NCI-H1105 (cell line): ENCODE measurements around the gene TTLL12.

ENCODE experiments used
- DNase-seq: peaks from one replicate; lab custom pipeline; 2025; lab: John Stamatoyannopoulos, UW

TTLL12 gene

DNA sequence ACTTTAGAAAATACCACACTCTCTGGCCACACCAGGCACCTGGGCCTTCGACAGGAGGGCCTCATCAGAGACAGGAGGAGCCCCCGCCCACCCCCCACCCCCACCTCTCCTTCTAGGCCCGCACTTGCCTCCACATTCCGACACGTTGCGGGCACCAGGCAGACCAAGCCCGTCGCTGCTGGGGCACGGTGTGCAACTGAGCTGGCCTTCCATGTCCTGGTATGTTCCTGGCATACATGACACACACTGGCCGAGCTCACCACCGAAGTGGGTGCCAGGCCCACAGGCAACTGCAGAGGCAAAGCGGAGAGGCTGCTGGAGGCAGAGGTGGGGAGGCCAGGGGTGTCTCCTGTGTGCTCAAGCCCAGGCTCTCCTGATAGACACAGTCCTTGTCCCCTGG is 27.0 kb upstream of the TTLL12 start:
- no peak for DNase-seq

- no peak for DNase-seq
These were observed 26.1 kb upstream of the TTLL12 start for GRCh38 chr22:43213051-43213450.

DNA sequence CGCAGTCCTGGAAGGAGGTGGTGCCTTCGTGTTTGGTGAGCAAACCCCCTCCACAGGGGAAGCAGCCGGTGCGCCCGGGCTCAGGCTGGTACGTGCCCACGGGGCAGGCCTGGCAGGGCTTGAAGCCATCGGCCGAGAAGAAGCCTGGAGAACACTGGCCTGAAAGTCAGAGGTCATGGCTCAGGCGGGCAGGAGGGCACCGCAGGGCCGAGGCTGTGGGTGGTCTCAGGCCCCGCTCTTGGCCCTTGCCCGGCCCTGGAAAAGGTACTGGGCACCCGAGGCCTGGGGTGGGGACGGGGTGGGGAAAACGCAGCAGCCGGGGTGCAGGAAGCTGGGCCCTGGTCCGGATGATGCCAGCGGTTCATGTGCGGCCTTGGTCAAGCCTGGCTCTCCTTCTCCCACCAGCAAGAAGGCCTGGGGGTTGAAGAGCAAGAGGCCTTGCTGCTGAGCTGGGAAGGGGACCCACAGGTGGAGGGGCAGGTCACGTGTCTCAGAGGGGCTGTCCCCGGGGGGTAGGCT is 25.6 kb upstream of the TTLL12 start:
- DNase-seq, result no peak

DNA sequence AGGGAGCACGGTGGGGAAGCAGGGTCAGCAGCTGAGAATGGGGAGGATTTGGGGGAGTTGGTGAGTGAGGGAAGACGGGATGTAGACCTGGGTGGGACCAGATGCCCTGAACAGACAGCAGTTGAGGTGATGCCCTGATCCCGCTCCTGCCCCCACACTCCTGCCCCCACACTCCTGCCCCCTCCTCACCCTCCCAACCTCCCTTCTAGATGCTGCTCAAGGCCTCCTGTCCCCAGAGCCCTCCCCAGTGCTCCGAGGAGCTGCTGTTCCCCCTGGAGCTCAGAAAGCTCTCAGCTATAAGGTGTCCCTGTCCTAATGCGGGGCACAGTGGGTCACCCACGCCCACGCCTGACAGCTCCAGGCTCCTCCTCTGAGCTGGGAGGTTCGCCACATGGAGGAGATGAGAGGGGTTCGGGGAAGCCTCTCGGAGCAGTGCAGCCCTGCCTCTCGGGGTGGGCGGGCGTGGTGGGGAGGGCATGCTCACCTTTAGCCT is 25.1 kb upstream of the TTLL12 start:
- DNase-seq, result no peak

GRCh38 chr22:43210631-43211515 is 23.9 kb upstream of the TTLL12 start:
- DNase-seq, result no peak

DNA sequence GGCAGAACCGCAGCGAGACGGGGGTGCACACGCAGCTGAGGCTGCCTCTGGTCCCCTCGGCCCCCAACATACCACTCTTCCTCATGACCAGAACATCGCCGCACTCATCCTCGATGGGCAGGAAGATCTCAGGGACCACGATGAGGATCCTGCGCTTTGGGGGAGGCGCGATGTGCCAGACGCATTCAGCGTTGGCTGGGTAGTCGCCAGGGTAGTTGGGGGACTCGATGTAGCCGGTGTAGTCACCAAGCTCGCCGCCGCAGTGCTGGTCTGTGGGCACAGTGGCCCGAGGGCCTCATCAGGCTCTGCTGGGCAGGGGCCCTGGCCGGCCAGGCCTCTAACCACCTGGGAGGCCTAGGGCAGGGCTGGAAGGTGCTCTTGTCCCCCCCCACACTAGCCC is 23.0 kb upstream of the TTLL12 start:
- DNase-seq, result no peak

GRCh38 chr22:43209523-43209890 is 22.6 kb upstream of the TTLL12 start:
- no peak for DNase-seq

GRCh38 chr22:43208703-43209522 is 22.0 kb upstream of the TTLL12 start:
- DNase-seq, result no peak

DNA sequence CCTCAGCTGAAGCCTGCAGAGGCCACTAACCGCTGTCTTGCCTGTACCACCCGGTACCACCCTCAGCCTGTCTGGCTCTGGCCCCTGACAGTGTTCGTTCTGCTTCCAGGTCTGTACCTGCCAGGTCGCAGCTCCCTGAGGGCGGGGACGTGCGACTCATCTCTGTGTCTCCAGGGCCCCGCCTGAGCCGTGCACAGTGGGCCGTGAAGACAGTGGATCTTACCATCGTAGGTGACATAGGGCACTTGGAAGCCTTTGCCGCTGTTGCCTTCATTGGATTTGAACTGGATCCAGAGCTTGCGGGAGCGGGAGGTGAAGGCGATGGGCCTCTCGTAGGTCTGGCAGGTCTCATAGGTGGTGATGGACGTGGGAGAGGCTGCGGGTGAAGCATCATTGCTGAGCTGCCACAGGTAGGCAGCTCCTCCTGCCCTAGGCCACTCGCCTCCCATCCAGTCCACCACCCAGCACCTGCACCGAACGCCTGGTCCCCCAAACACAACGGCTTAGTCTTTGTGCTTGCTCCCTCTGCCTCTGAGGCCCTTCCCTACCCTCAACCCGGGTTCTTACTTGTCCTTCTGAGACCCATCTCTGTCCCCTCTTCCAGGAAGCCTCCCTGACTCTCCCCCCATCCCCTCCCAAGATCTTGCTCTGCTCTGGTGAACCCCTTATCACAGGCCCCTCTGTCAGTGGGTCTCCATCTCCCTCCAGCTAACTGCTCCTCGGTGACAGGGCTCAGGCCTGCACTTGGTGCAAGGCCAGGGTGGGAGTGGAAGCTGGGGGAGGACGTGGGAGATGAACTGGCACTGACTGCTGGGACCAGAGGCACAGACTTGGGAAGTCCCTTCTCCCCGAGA is 21.1 kb upstream of the TTLL12 start:
- DNase-seq, result no peak

DNA sequence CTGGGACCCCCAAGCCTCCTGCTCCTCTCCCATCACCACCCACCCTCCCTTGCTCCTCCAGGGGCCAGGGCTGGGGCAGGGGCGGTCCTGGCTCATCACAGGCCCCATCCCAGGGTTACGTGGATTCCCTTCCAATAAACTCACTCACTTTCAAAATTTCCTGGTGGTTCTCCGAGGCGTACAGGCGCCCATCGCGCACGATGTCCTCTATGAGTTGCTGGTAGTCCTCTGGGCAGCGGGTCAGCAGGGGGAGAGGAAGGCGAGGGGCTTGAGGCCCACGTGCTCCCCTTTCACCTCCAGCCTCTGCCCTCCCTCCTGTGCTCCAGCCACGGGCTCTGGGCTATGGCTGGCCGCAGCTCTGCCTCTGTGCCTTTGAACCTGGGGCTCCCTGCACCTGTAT is 20.5 kb upstream of the TTLL12 start:
- no peak for DNase-seq

GRCh38 chr22:43206509-43207161 is 19.7 kb upstream of the TTLL12 start:
- no peak for DNase-seq

DNA sequence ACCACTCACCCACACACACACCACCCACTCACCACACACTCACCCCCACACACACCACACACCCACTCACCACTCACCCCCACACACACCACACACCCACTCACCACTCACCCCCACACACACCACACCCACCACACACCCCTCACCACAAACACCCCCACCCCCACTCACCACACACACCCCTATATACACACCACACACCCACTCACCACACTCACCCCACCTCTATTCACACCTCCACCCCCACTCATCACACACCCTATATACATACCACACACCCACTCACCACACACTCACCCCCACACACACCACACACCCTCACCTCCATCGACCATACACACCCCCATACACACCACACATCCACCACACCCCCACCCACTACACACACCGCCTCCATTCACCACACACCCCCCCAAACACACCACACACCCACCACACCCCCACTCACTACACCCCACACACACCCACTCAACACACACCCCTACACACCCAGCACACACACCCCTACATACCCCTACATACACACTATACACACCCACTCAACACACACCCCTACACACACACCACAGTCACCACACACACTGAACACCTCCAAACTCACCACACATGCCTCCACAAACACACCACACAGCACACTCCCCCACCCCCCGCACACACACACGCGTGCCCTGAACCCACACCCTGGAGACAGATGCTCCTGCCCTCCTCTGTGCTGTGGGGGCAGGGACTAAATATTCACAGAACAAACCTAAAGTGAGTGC is 19.0 kb upstream of the TTLL12 start:
- DNase-seq, result no peak

DNA sequence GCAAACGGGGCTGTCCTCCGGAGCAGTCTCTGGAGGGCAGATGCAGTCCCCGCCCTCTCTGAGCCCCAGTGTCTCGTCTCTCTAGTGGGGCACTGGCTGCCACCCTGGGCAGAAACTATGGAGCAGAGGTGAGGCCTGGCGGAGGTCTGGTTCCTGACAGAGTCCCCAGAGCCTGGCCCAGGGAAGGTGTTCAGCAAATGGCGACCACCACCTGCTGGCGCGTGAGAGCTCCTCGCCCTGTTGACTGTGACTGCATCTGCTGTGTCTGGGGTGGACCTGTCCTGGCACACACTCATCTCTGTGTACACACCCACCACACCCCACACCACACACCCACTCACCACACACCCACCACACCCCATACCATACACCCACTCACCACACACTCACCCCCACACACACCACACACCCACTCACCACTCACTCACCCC is 18.3 kb upstream of the TTLL12 start:
- no peak for DNase-seq

DNA sequence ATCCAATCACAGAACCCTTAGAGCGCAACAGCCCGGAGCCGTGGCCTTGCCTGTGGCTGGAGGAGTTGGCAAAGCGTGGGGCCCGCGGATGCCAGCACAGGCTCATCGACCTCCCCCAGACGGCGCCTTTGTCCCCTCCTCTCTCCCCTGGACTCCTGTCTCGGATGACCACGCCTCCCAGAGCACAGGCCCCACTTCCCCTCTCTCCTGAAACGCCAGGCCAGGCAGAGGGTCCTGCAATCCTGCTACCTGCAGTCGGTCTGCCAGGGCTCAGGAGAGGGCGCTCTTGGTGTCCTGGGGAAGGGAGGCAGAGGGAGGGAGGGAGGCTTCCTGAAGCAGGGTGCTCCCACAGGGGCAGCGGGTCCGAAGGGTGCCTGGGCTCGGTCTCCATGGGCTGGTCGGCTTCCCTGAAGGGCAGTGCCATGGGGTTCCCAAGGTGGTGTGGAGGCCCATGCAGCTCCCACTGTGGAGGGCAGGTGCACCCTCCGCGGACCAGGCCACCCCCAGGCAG is 16.6 kb upstream of the TTLL12 start:
- DNase-seq, result no peak

DNA sequence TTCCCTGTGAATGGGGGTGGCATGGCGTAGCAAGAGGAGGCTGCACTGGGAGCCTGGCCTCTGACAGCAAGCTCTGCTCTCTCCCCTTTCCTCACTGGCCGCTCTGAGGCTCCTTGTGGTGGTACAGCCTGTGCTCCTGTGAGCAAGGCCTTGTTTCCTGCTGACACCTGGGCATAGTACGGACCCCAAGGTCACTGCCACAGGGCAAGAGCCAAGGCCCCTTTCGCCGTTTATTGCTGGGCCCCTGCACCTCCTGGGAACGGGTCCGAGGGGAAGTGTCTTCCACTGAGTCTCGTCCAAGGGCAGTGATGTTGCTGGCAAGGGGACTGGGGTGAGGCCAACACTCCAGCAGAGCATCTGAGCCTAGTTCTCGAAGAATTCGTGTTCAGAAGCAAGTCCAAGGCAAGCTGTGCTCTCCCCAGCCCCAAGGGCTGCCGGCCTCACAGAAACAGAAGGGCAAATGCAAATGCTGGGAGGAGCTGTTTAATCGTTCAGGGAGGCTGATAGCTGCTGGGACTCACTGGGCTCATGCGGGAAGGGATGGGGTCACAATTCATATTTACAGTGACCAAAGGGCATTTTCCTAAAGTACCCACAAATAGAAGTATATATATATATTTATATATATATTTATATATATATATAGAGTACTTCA is 15.9 kb upstream of the TTLL12 start:
- DNase-seq, result no peak

GRCh38 chr22:43202326-43202725 is 15.4 kb upstream of the TTLL12 start:
- no peak for DNase-seq

- DNase-seq, result no peak
These were observed 14.7 kb upstream of the TTLL12 start for GRCh38 chr22:43201486-43202219.

DNA sequence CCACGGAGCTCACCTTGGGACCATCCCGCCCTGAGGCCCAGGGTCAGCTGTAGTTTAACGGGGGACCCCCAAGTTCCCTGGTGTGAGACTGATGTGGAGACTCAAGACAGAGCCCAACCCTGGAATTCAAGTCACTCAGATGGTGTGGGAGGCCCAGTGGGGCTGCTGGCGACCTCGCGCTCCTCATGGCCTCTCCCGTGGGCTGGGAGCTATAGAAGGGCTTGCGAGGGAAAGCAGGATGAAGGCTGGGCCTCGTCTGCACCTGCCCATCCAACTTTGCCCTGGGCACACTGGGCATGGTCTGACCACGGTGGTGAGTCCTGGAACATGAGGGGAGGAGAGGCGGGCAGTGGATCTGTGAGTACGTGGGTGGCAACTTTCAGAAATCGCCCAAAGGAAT is 13.6 kb upstream of the TTLL12 start:
- DNase-seq, result no peak

DNA sequence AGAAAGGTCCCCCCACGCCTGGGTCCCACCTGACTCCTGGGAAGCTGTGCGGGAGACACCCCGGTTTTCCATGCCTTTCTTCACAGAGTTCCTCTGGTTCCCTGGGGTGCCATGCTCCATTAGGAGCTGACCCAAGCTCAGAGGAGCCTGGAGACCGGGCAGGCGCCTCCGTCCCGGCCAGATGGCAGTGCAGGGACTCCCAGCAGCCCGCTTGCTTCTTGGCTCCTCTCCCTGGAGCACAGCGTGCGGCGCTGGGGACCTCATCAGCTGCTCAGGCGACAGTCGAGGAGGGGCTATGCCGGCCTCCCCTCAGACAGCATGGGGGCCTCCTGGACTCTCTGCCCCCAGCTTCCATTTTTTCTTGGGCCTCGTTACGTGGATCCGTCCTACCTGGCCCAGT is 13.1 kb upstream of the TTLL12 start:
- no peak for DNase-seq
